Nephron progenitor cell (in vitro differentiated cells): Measurements from ENCODE around the gene FAM227B.
"Not testable (repeated sequence)": the region's sequence is repeated elsewhere in the genome, so short reads cannot be mapped to it uniquely, and the experiment has no call there.

Source experiments
- DNase-seq: peaks from one replicate; pipeline ENCODE4 v3.0.0; 2021
- H3K27ac Mint-ChIP-seq: 2 replicates; pipeline ENCODE4 v1.8.0; 2021; ENCODE audit warnings: mild to moderate bottlenecking, moderate library complexity, mixed read lengths
- H3K27me3 Mint-ChIP-seq: 2 replicates; pipeline ENCODE4 v1.8.0; 2021; ENCODE audit warnings: mild to moderate bottlenecking, low read depth, mixed read lengths; ENCODE audit not compliant: poor library complexity
- H3K36me3 Mint-ChIP-seq: 2 replicates; pipeline ENCODE4 v1.8.0; 2021; ENCODE audit warnings: low read depth, mixed read lengths
- H3K4me1 Mint-ChIP-seq: 2 replicates; pipeline ENCODE4 v1.8.0; 2021; ENCODE audit warnings: mixed read lengths
- H3K4me3 Mint-ChIP-seq: 2 replicates; pipeline ENCODE4 v1.8.0; 2021; ENCODE audit warnings: mild to moderate bottlenecking, moderate library complexity, mixed read lengths
- H3K9me3 Mint-ChIP-seq: 2 replicates; pipeline ENCODE4 v1.8.0; 2021; ENCODE audit warnings: mild to moderate bottlenecking, moderate library complexity, mixed read lengths
- CTCF ChIP-seq: fragments of 200-600 bp; sonication (generic); IDR thresholded peaks from 2 replicates; pipeline ENCODE4 v1.5.0; 2021; ENCODE audit warnings: antibody characterized with exemption

FAM227B gene

GRCh38 chr15:49606594-49606993, 14.0 kb downstream of the FAM227B start:
- H3K4me1 Mint-ChIP-seq, result no peaks in the 10 kb centered on the region
- no peak for DNase-seq

GRCh38 chr15:49605588-49605987, 15.0 kb downstream of the FAM227B start:
- no peak for DNase-seq
- Mint-ChIP-seq H3K27ac (no peak overlapping the region), H3K4me3 (no peak overlapping the region), H3K36me3 (peaks cover 61% of the 10 kb centered on the region), H3K4me1 (no peaks in the 10 kb centered on the region), H3K27me3 (no peaks in the 10 kb centered on the region), H3K9me3 (peaks cover 48% of the 10 kb centered on the region)
- TF ChIP-seq CTCF, result no peak

More at GRCh38 chr15:49606594-49606993, 14.0 kb downstream of the FAM227B start:
- TF ChIP-seq CTCF, result no peak
- Mint-ChIP-seq H3K27ac (no peak overlapping the region), H3K4me3 (no peak overlapping the region), H3K27me3 (no peaks in the 10 kb centered on the region), H3K9me3 (peaks cover 42% of the 10 kb centered on the region), H3K36me3 (peaks cover 54% of the 10 kb centered on the region)

GRCh38 chr15:49604625-49605409, 15.8 kb downstream of the FAM227B start:
- Mint-ChIP-seq H3K4me3 (no peak overlapping the region), H3K27ac (no peak overlapping the region), H3K27me3 (no peaks in the 10 kb centered on the region), H3K4me1 (no peaks in the 10 kb centered on the region), H3K36me3 (peaks cover 66% of the 10 kb centered on the region), H3K9me3 (peaks cover 52% of the 10 kb centered on the region)
- no peak for TF ChIP-seq CTCF
- DNase-seq, result no peak

- H3K4me1 Mint-ChIP-seq, H3K27me3 Mint-ChIP-seq, H3K27ac Mint-ChIP-seq, DNase-seq, H3K4me3 Mint-ChIP-seq: not testable (repeated sequence)
- Mint-ChIP-seq H3K36me3 (peaks cover 42% of the 10 kb centered on the region), H3K9me3 (peaks cover 41% of the 10 kb centered on the region)
Measured at GRCh38 chr15:49592829-49593316, 27.7 kb downstream of the FAM227B start.

- DNase-seq, result no peak
- Mint-ChIP-seq H3K9me3 (peaks cover 31% of the 10 kb centered on the region), H3K4me1 (no peaks in the 10 kb centered on the region), H3K27me3 (no peaks in the 10 kb centered on the region), H3K4me3 (no peak overlapping the region), H3K36me3 (peaks cover 38% of the 10 kb centered on the region), H3K27ac (no peak overlapping the region)
- TF ChIP-seq CTCF, result no peak
Measured at GRCh38 chr15:49589030-49589429, 31.6 kb downstream of the FAM227B start.

GRCh38 chr15:49573421-49573820, 47.2 kb downstream of the FAM227B start:
- no peak overlapping the region for H3K4me3 Mint-ChIP-seq
- no peaks in the 10 kb centered on the region for H3K4me1 Mint-ChIP-seq
- DNase-seq, result no peak
- H3K9me3 Mint-ChIP-seq, result peaks cover 12% of the 10 kb centered on the region
- H3K27ac Mint-ChIP-seq, result no peak overlapping the region
- TF ChIP-seq CTCF, result no peak
- peaks cover 23% of the 10 kb centered on the region for H3K36me3 Mint-ChIP-seq
- H3K27me3 Mint-ChIP-seq, result peaks cover 5% of the 10 kb centered on the region
